SK-N-SH (cell line): ENCODE results near the gene SLC22A17. TPM values are rescaled to one million over a fixed set of nuclear protein-coding genes. Genes with fewer than 3 reads are reported as not detected.

Source experiments
- CTCF ChIA-PET: fragments of 300-600, 350-600 bp; formaldehyde crosslinking; extraction: SDS; loops from one replicate; lab custom pipeline; 2021; lab: Yijun Ruan, JAX
- POLR2A ChIA-PET: fragments of 350-600 bp; sonication (Branson Sonifier 250); formaldehyde crosslinking; extraction: SDS; loops from one replicate; lab custom pipeline; 2020; ENCODE audit warnings: antibody characterized with exemption, inconsistent platforms; lab: Yijun Ruan, JAX
- DNase-seq: peaks from one replicate; pipeline ENCODE4 v3.0.0; 2012
- H2AFZ ChIP-seq: fragments of 200-600 bp; sonication (generic); 2 replicates; pipeline ENCODE4 v1.8.1; 2016; ENCODE audit warnings: antibody characterized with exemption, mild to moderate bottlenecking, low read depth
- H3F3A ChIP-seq: fragments of 200-600 bp; sonication (generic); replicated peaks from 2 replicates; pipeline ENCODE3; 2016; ENCODE audit warnings: antibody characterized with exemption, mild to moderate bottlenecking; ENCODE audit not compliant: insufficient read depth
- H3K27ac ChIP-seq, 2 experiments: fragments of 200-500 bp in 1 of 2; fragments of 200-600 bp in 1 of 2; sonication (Bioruptor generic) in 1 of 2; sonication (generic), shearing (Covaris generic) in 1 of 2; 2 replicates each; pipeline versions ENCODE4 v1.5.1 to v1.6.1; 2014 to 2016; ENCODE audit warnings: low read depth in 2 of 2, inconsistent platforms in 1 of 2, low read length in 1 of 2, mild to moderate bottlenecking in 1 of 2, mixed read lengths in 1 of 2
- H3K27me3 ChIP-seq: fragments of 200-600 bp; sonication (generic), shearing (Covaris generic); 2 replicates; pipeline ENCODE4 v1.6.1; 2016; ENCODE audit warnings: mixed run types; ENCODE audit not compliant: insufficient read depth
- H3K36me3 ChIP-seq, 2 experiments: fragments of 200-500 bp in 1 of 2; fragments of 200-600 bp in 1 of 2; sonication (Bioruptor generic) in 1 of 2; sonication (generic) in 1 of 2; replicated peaks in 1 of 2; 2 replicates each; pipeline versions ENCODE3 to v1.5.1; 2014 to 2016; ENCODE audit warnings: low read length in 1 of 2, mild to moderate bottlenecking in 1 of 2; ENCODE audit not compliant: insufficient read depth in 2 of 2, control insufficient read depth in 1 of 2
- H3K4me1 ChIP-seq, 2 experiments: fragments of 200-500 bp in 1 of 2; fragments of 200-600 bp in 1 of 2; sonication (Bioruptor generic) in 1 of 2; sonication (generic), shearing (Covaris generic) in 1 of 2; 2 replicates each; pipeline versions ENCODE4 v1.5.1 to v1.6.1; 2014 to 2016; ENCODE audit warnings: low read depth in 1 of 2, low read length in 1 of 2, mixed run types in 1 of 2; ENCODE audit not compliant: insufficient read depth in 2 of 2, control insufficient read depth in 1 of 2
- H3K4me2 ChIP-seq: fragments of 200-600 bp; sonication (generic), shearing (Covaris generic); 2 replicates; pipeline ENCODE4 v1.6.1; 2017; ENCODE audit warnings: mixed run types
- H3K4me3 ChIP-seq, 2 experiments: fragments of 200-500 bp in 1 of 2; fragments of 200-600 bp in 1 of 2; sonication (Bioruptor generic) in 1 of 2; sonication (generic), shearing (Covaris generic) in 1 of 2; 2 replicates each; pipeline versions ENCODE4 v1.5.1 to v1.8.1; 2014 to 2016; ENCODE audit warnings: low read depth in 2 of 2, inconsistent platforms in 1 of 2, low read length in 1 of 2, mild to moderate bottlenecking in 1 of 2, mixed read lengths in 1 of 2, moderate library complexity in 1 of 2
- H3K79me2 ChIP-seq: fragments of 200-600 bp; sonication (generic); 2 replicates; pipeline ENCODE4 v1.8.1; 2017; ENCODE audit warnings: mild to moderate bottlenecking; ENCODE audit not compliant: insufficient read depth
- H3K9ac ChIP-seq: fragments of 200-600 bp; sonication (generic); 2 replicates; pipeline ENCODE4 v1.6.1; 2017; ENCODE audit warnings: mixed run types
- H3K9me2 ChIP-seq: fragments of 200-600 bp; sonication (generic); 2 replicates; pipeline ENCODE4 v1.6.1; 2017; ENCODE audit warnings: mixed run types
- H3K9me3 ChIP-seq: fragments of 200-600 bp; sonication (generic); 2 replicates; pipeline ENCODE4 v1.6.1; 2017; ENCODE audit warnings: mixed run types, mild to moderate bottlenecking, moderate library complexity
- H4K20me1 ChIP-seq: fragments of 200-600 bp; sonication (generic); 2 replicates; pipeline ENCODE4 v1.6.1; 2017; ENCODE audit warnings: mild to moderate bottlenecking, mixed run types; ENCODE audit not compliant: insufficient read depth
- FOXJ3 ChIP-seq: sonication (generic); formaldehyde crosslinking; IDR thresholded peaks from 2 replicates; pipeline ENCODE4 v1.5.1; 2020; ENCODE audit warnings: mild to moderate bottlenecking, missing genetic modification reagents
- GATA2 ChIP-seq: sonication (generic); formaldehyde crosslinking; IDR thresholded peaks from 2 replicates; pipeline ENCODE4 v1.5.0; 2020; ENCODE audit warnings: mild to moderate bottlenecking, missing genetic modification reagents
- IRF3 ChIP-seq: fragments of 150-350 bp; IDR thresholded peaks from 2 replicates; pipeline ENCODE4 v1.6.1; 2016; ENCODE audit warnings: mild to moderate bottlenecking, low read depth, low read length
- MEF2A ChIP-seq: IDR thresholded peaks from 2 replicates; pipeline ENCODE4 v1.4.0; 2012; ENCODE audit warnings: low read depth, borderline replicate concordance
- NRF1 ChIP-seq: IDR thresholded peaks from 2 replicates; pipeline ENCODE4 v1.6.1; 2012; ENCODE audit warnings: low read depth, mild to moderate bottlenecking, low read length
- RAD21 ChIP-seq: IDR thresholded peaks from 2 replicates; pipeline ENCODE4 v1.6.1; 2012; ENCODE audit warnings: mild to moderate bottlenecking, low read length
- RCOR1 ChIP-seq: fragments of 150-350 bp; IDR thresholded peaks from 2 replicates; pipeline ENCODE4 v1.6.1; 2017; ENCODE audit warnings: antibody characterized with exemption, low read length
- REST ChIP-seq: IDR thresholded peaks from 2 replicates; pipeline ENCODE4 v1.6.1; 2012; ENCODE audit warnings: mild to moderate bottlenecking, low read depth, low read length, moderate library complexity
- RFX5 ChIP-seq: IDR thresholded peaks from 2 replicates; pipeline ENCODE4 v1.6.1; 2012; ENCODE audit warnings: mild to moderate bottlenecking, improper control_type of control experiment, low read length
- RXRA ChIP-seq: IDR thresholded peaks from 2 replicates; pipeline ENCODE4 v1.4.0; 2012; ENCODE audit warnings: low read depth, mild to moderate bottlenecking, borderline replicate concordance
- SIN3A ChIP-seq: IDR thresholded peaks from 2 replicates; pipeline ENCODE4 v1.6.1; 2012; ENCODE audit warnings: low read depth, mild to moderate bottlenecking, low read length, moderate library complexity, borderline replicate concordance
- SMC3 ChIP-seq: IDR thresholded peaks from 2 replicates; pipeline ENCODE4 v1.6.1; 2012; ENCODE audit warnings: low read depth, low read length, improper control_type of control experiment
- TAF1 ChIP-seq: IDR thresholded peaks from 2 replicates; pipeline ENCODE4 v1.6.1; 2012; ENCODE audit warnings: low read depth, mild to moderate bottlenecking, low read length, moderate library complexity, borderline replicate concordance
- YY1 ChIP-seq: IDR thresholded peaks from 2 replicates; pipeline ENCODE4 v1.4.0; 2012; ENCODE audit warnings: low read depth, mild to moderate bottlenecking
- WGBS: methylation state at CpG from one replicate; pipeline ENCODE4 v1.1.6; 2017; ENCODE audit warnings: low lambda C conversion rate; 5-methylcytosine and 5-hydroxymethylcytosine counted together
- polyA plus RNA-seq, 3 experiments: library from polyadenylated mRNA; depleted of rRNA; stranded (reverse); fragments of >200 nt; gene quantifications; 2 replicates each; pipeline ENCODE4 v1.2.3, GENCODE V29; 2012
- TF ChIP-seq, protein P1 (sequence below): fragments of 200-600 bp; sonication (generic); IDR thresholded peaks from 2 replicates; pipeline ENCODE4 v1.6.1; 2017; ENCODE audit warnings: antibody characterized with exemption, mild to moderate bottlenecking, moderate library complexity
- TF ChIP-seq, protein P2 (sequence below): IDR thresholded peaks from 2 replicates; pipeline ENCODE4 v1.4.0; 2012; ENCODE audit warnings: low read depth
- TF ChIP-seq, protein P3 (sequence below): IDR thresholded peaks from 2 replicates; pipeline ENCODE4; 2012

The SLC22A17 gene
- polyA plus RNA-seq, 1 of the 3 experiments (the other 2 are of a cell fraction), result 27.2 TPM

- TF ChIP-seq, protein P1, sequence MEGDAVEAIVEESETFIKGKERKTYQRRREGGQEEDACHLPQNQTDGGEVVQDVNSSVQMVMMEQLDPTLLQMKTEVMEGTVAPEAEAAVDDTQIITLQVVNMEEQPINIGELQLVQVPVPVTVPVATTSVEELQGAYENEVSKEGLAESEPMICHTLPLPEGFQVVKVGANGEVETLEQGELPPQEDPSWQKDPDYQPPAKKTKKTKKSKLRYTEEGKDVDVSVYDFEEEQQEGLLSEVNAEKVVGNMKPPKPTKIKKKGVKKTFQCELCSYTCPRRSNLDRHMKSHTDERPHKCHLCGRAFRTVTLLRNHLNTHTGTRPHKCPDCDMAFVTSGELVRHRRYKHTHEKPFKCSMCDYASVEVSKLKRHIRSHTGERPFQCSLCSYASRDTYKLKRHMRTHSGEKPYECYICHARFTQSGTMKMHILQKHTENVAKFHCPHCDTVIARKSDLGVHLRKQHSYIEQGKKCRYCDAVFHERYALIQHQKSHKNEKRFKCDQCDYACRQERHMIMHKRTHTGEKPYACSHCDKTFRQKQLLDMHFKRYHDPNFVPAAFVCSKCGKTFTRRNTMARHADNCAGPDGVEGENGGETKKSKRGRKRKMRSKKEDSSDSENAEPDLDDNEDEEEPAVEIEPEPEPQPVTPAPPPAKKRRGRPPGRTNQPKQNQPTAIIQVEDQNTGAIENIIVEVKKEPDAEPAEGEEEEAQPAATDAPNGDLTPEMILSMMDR, result no peak
- no peak for TF ChIP-seq SMC3
- no peak for TF ChIP-seq RFX5
- no peak for TF ChIP-seq RXRA
- TF ChIP-seq, protein P2, sequence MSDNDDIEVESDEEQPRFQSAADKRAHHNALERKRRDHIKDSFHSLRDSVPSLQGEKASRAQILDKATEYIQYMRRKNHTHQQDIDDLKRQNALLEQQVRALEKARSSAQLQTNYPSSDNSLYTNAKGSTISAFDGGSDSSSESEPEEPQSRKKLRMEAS, result no peak
- TF ChIP-seq FOXJ3 (CRISPR knock-in tag), result no peak
- no peak for TF ChIP-seq RAD21
- no peak for TF ChIP-seq IRF3
- no peak for TF ChIP-seq GATA2
- TF ChIP-seq, protein P3, sequence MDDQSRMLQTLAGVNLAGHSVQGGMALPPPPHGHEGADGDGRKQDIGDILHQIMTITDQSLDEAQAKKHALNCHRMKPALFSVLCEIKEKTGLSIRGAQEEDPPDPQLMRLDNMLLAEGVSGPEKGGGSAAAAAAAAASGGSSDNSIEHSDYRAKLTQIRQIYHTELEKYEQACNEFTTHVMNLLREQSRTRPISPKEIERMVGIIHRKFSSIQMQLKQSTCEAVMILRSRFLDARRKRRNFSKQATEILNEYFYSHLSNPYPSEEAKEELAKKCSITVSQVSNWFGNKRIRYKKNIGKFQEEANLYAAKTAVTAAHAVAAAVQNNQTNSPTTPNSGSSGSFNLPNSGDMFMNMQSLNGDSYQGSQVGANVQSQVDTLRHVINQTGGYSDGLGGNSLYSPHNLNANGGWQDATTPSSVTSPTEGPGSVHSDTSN, result no peak
- TF ChIP-seq TAF1, result no peak
- TF ChIP-seq RCOR1, result no peak
- no peak for TF ChIP-seq NRF1
- TF ChIP-seq SIN3A, result no peak
- no peak for TF ChIP-seq YY1
- TF ChIP-seq REST, result no peak
- TF ChIP-seq MEF2A, result no peak
- TF ChIP-seq, all 33 proteins: peak for 0
- Histone ChIP-seq H3K9ac (no peak overlapping the region), H3K4me3 (no peak overlapping the region), H3K79me2 (no peaks in the 10 kb centered on the region), H3K27me3 (peaks cover 13% of the 10 kb centered on the region; the same call in 1 of the 2 replicates), H3K4me2 (no peak overlapping the region), H4K20me1 (no peaks in the 10 kb centered on the region), H3F3A (no peaks in the 10 kb centered on the region), H2AFZ (no peak overlapping the region), H3K4me1 (no peaks in the 10 kb centered on the region), H3K9me2 (no peaks in the 10 kb centered on the region), H3K9me3 (no peaks in the 10 kb centered on the region), H3K27ac (no peak overlapping the region), H3K36me3 (no peaks in the 10 kb centered on the region)
- ChIA-PET POLR2A (no interaction called here), CTCF (interaction anchor here (0.6 to 1.6 kb wide), 3 partner anchors 12 to 60 kb away, joined by 3 to 4 read pairs (median 3); no protein-coding TSS in a partner anchor)
- WGBS, result 62% methylated on average over 17 of the region's 18 CpGs
- no peak for DNase-seq
Observed at GRCh38 chr14:23385642-23386265, 33.1 kb upstream of the SLC22A17 start.
